Activated naive CD8-positive, alpha-beta T cell (primary cell): ENCODE results near the gene EPS8L1.
"Not testable (repeated sequence)": the region's sequence is repeated elsewhere in the genome, so short reads cannot be mapped to it uniquely, and the experiment has no call there.

ENCODE experiments used
- H3K27ac Mint-ChIP-seq: one replicate; pipeline ENCODE4 v1.8.0; 2021; ENCODE audit warnings: mixed read lengths
- H3K27me3 Mint-ChIP-seq: one replicate; pipeline ENCODE4 v1.8.0; 2021; ENCODE audit warnings: mixed read lengths
- H3K36me3 Mint-ChIP-seq: one replicate; pipeline ENCODE4 v1.8.0; 2021; ENCODE audit warnings: mixed read lengths
- H3K4me1 Mint-ChIP-seq: one replicate; pipeline ENCODE4 v1.8.0; 2021; ENCODE audit warnings: low read depth, mixed read lengths
- H3K4me3 Mint-ChIP-seq: one replicate; pipeline ENCODE4 v1.8.0; 2021; ENCODE audit warnings: mild to moderate bottlenecking, mixed read lengths
- H3K9me3 Mint-ChIP-seq: one replicate; pipeline ENCODE4 v1.8.0; 2021; ENCODE audit warnings: low read depth, mixed read lengths

The EPS8L1 gene

GRCh38 chr19:55042688-55043087 is 33.0 kb upstream of the EPS8L1 start:
- Mint-ChIP-seq H3K9me3 (no peaks in the 10 kb centered on the region), H3K27me3 (no peaks in the 10 kb centered on the region), H3K36me3 (peaks cover 9% of the 10 kb centered on the region), H3K27ac (peak overlapping the region; percentile 75), H3K4me3 (peak overlapping the region; percentile 78), H3K4me1 (peaks cover 25% of the 10 kb centered on the region)

DNA sequence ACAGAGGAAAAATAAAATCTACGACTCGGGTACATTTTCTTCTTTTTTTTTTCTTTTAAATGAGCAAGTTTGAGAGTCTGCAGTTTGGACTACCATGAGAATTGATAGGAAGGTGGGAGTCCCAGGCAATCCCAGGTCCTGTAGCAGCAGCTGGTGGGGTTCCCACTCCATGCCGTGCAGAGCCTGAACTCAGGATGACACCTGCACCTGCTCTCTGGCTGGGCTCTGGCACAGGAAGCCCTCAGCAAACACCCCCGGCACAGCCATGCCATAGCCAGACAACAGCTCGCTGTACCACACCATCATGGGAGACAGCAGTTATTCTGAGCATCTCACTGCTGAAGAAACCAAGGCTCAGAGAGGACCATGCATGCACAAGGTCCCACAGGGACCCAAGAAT is 31.4 kb upstream of the EPS8L1 start:
- Mint-ChIP-seq H3K4me1 (peaks cover 25% of the 10 kb centered on the region), H3K4me3 (no peak overlapping the region), H3K9me3 (no peaks in the 10 kb centered on the region), H3K36me3 (peaks cover 9% of the 10 kb centered on the region), H3K27me3 (no peaks in the 10 kb centered on the region), H3K27ac (no peak overlapping the region)

- H3K27ac Mint-ChIP-seq = no peak overlapping the region
- no peak overlapping the region for H3K4me3 Mint-ChIP-seq
- peaks cover 22% of the 10 kb centered on the region for H3K4me1 Mint-ChIP-seq
- no peaks in the 10 kb centered on the region for H3K9me3 Mint-ChIP-seq
- no peaks in the 10 kb centered on the region for H3K27me3 Mint-ChIP-seq
- H3K36me3 Mint-ChIP-seq = peaks cover 7% of the 10 kb centered on the region
These were observed 30.6 kb upstream of the EPS8L1 start for GRCh38 chr19:55044771-55045716.

GRCh38 chr19:55046975-55047622 is 28.6 kb upstream of the EPS8L1 start:
- Mint-ChIP-seq H3K27ac (no peak overlapping the region), H3K36me3 (peaks cover 11% of the 10 kb centered on the region), H3K9me3 (no peaks in the 10 kb centered on the region), H3K4me1 (peaks cover 8% of the 10 kb centered on the region), H3K4me3 (no peak overlapping the region), H3K27me3 (no peaks in the 10 kb centered on the region)

- no peaks in the 10 kb centered on the region for H3K9me3 Mint-ChIP-seq
- peaks cover 7% of the 10 kb centered on the region for H3K36me3 Mint-ChIP-seq
- H3K4me3 Mint-ChIP-seq = no peak overlapping the region
- H3K27me3 Mint-ChIP-seq = no peaks in the 10 kb centered on the region
- H3K4me1 Mint-ChIP-seq = no peaks in the 10 kb centered on the region
- no peak overlapping the region for H3K27ac Mint-ChIP-seq
These were observed 27.7 kb upstream of the EPS8L1 start for GRCh38 chr19:55047951-55048350.

DNA sequence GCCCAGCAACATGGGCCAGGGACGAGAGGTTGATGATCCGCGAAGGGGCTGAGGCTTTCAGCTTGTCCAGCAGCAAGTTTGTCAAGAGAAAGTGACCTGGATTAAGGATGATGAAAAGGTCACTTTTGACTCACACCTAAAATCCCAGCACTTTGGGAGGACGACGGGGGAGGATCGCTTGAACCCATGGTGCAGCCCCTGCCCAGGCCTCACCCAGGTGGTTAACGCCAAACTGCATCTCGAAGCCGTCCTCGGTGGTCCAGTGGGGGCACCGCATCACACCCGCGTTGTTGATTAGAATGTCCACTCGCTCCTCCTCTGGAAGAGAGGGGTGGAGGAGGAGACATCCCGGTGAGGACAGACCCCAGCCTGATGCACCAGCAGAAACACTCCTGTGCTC is 27.2 kb upstream of the EPS8L1 start:
- no peaks in the 10 kb centered on the region for H3K27me3 Mint-ChIP-seq
- H3K4me3 Mint-ChIP-seq = no peak overlapping the region
- no peak overlapping the region for H3K27ac Mint-ChIP-seq
- H3K36me3 Mint-ChIP-seq = peaks cover 9% of the 10 kb centered on the region
- H3K4me1 Mint-ChIP-seq = no peaks in the 10 kb centered on the region
- no peaks in the 10 kb centered on the region for H3K9me3 Mint-ChIP-seq

GRCh38 chr19:55050749-55051532 is 24.7 kb upstream of the EPS8L1 start:
- H3K4me1 Mint-ChIP-seq = no peaks in the 10 kb centered on the region
- peaks cover 10% of the 10 kb centered on the region for H3K36me3 Mint-ChIP-seq

GRCh38 chr19:55053735-55054134 is 21.9 kb upstream of the EPS8L1 start:
- Mint-ChIP-seq H3K36me3 (peaks cover 17% of the 10 kb centered on the region), H3K27ac (no peak overlapping the region), H3K4me1 (no peaks in the 10 kb centered on the region), H3K4me3 (no peak overlapping the region), H3K27me3 (no peaks in the 10 kb centered on the region), H3K9me3 (no peaks in the 10 kb centered on the region)

More at GRCh38 chr19:55050749-55051532, 24.7 kb upstream of the EPS8L1 start:
- no peak overlapping the region for H3K4me3 Mint-ChIP-seq
- H3K27ac Mint-ChIP-seq = no peak overlapping the region
- H3K9me3 Mint-ChIP-seq = no peaks in the 10 kb centered on the region
- no peaks in the 10 kb centered on the region for H3K27me3 Mint-ChIP-seq

DNA sequence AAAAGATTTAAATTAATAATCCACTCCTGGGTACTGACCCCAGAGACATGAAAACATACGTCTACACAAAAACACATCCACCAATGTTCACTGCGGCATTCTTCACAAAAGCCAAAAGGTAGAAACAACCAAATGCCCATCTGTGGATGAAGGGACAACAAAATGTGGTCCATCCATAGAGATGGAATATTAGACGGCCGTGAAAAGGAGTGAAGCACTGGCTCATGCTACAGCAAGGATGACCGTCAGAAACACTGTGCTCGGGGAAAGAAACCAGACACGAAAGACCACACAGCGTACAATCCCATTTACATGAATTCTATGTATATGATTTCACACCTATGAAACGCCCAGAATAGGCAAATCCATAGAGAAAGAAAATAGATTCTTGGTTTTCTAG is 18.8 kb upstream of the EPS8L1 start:
- H3K4me1 Mint-ChIP-seq = peaks cover 8% of the 10 kb centered on the region
- H3K27ac Mint-ChIP-seq = no peak overlapping the region
- H3K9me3 Mint-ChIP-seq = no peaks in the 10 kb centered on the region
- no peak overlapping the region for H3K4me3 Mint-ChIP-seq
- peaks cover 14% of the 10 kb centered on the region for H3K36me3 Mint-ChIP-seq
- H3K27me3 Mint-ChIP-seq = no peaks in the 10 kb centered on the region

DNA sequence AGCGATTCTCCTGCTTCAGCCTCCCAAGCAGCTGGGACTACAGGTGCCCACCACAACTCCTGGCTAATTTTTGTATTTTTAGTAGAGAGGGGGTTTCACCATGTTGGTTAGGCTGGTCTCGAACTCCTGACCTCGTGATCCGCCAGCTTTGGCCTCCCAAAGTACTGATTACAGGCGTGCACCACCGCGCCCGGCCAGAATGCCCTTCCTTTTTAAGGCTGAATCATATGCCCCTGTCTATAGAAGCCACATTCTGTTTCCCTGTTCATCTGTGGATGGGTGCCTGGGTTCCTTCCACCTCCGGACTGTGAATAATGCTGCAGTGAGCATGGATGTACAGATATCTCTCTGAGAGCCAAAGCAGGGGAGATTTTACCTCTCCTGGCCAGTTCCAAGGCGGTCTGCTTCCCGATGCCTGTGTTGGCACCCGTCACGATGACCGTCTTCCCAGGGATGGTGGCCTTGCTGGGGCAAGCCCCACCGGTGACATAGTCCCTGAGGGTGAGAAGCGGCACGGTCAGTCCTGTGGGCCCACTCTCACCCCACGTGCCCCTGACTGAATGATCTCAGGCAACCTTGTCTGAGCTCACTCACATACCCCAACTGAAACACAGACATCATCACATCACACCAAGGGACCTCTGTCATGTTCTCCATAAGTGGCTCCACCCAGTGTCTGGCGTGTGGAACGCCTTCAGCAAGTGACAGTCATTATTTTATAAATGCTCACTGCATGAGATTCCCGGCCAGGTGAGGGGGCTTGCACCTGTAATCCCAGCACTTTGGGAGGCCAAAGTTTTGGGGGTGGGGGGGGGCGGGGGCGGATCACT is 16.7 kb upstream of the EPS8L1 start:
- Mint-ChIP-seq H3K27me3 (no peaks in the 10 kb centered on the region), H3K27ac (no peak overlapping the region), H3K36me3 (peaks cover 10% of the 10 kb centered on the region), H3K4me3 (no peak overlapping the region), H3K4me1 (peaks cover 13% of the 10 kb centered on the region), H3K9me3 (no peaks in the 10 kb centered on the region)

- not testable (repeated sequence) for H3K27me3 Mint-ChIP-seq
- H3K4me3 Mint-ChIP-seq = peak overlapping the region; percentile 47
These were observed 15.4 kb upstream of the EPS8L1 start for GRCh38 chr19:55060287-55060686.

GRCh38 chr19:55062735-55063491 is 12.8 kb upstream of the EPS8L1 start, which contains the start of gene RDH13:
TSS of gene RDH13 (minus strand) at chr19:55063148. CDS start at chr19:55063032, 116 bp downstream.
- H3K27ac Mint-ChIP-seq = peak within 1 kb of the TSS; percentile 80
- H3K27me3 Mint-ChIP-seq = peaks cover 16% of the 10 kb centered on the region
- H3K9me3 Mint-ChIP-seq = no peaks in the 10 kb centered on the region
- H3K4me3 Mint-ChIP-seq = peak within 1 kb of the TSS; percentile 95
- H3K36me3 Mint-ChIP-seq = peaks cover 4% of the 10 kb centered on the region
- H3K4me1 Mint-ChIP-seq = peaks cover 13% of the 10 kb centered on the region

More at GRCh38 chr19:55060287-55060686, 15.4 kb upstream of the EPS8L1 start:
- H3K9me3 Mint-ChIP-seq, H3K27ac Mint-ChIP-seq, H3K36me3 Mint-ChIP-seq: not testable (repeated sequence)
- peaks cover 13% of the 10 kb centered on the region for H3K4me1 Mint-ChIP-seq

- Mint-ChIP-seq H3K27me3 (peaks cover 19% of the 10 kb centered on the region), H3K36me3 (peaks cover 2% of the 10 kb centered on the region), H3K9me3 (no peaks in the 10 kb centered on the region), H3K4me3 (peak overlapping the region; percentile 52), H3K4me1 (peaks cover 13% of the 10 kb centered on the region), H3K27ac (no peak overlapping the region)
These were observed 12.2 kb upstream of the EPS8L1 start for GRCh38 chr19:55063492-55063843.

GRCh38 chr19:55065516-55065915 is 10.2 kb upstream of the EPS8L1 start:
- Mint-ChIP-seq H3K27me3 (peaks cover 31% of the 10 kb centered on the region), H3K4me1 (peaks cover 14% of the 10 kb centered on the region)
- not testable (repeated sequence) for H3K36me3 Mint-ChIP-seq, H3K9me3 Mint-ChIP-seq, H3K4me3 Mint-ChIP-seq, H3K27ac Mint-ChIP-seq
